Neural crest cell (in vitro differentiated cells): ENCODE results near the gene FAM171A1. TPM values are rescaled to one million over a fixed set of nuclear protein-coding genes. Genes with fewer than 3 reads are reported as not detected.

Source experiments
- DNase-seq: peaks from one replicate; pipeline ENCODE4 v3.0.0; 2021; ENCODE audit warnings: low read depth, mixed read lengths, low spot score
- H3K27ac Mint-ChIP-seq: one replicate; pipeline ENCODE4 v1.8.0; 2021; ENCODE audit warnings: mild to moderate bottlenecking, mixed read lengths; ENCODE audit not compliant: unreplicated experiment
- H3K27me3 Mint-ChIP-seq: 2 replicates; pipeline ENCODE4 v1.8.0; 2021; ENCODE audit warnings: low read depth, mild to moderate bottlenecking, mixed read lengths
- H3K36me3 Mint-ChIP-seq: 2 replicates; pipeline ENCODE4 v1.8.0; 2021; ENCODE audit warnings: low read depth, mild to moderate bottlenecking, mixed read lengths
- H3K4me1 Mint-ChIP-seq: 2 replicates; pipeline ENCODE4 v1.8.0; 2021; ENCODE audit warnings: mixed read lengths
- H3K4me3 Mint-ChIP-seq: one replicate; pipeline ENCODE4 v1.8.0; 2021; ENCODE audit warnings: mild to moderate bottlenecking, mixed read lengths
- H3K9me3 Mint-ChIP-seq: 2 replicates; pipeline ENCODE4 v1.8.0; 2021; ENCODE audit warnings: mixed read lengths
- total RNA-seq: library from RNA; stranded (reverse); gene quantifications from 2 replicates; pipeline ENCODE4 v1.2.1, GENCODE V29; 2021
- TF ChIP-seq, protein P1 (sequence below): fragments of 200-600 bp; sonication (generic); conservative IDR thresholded peaks from 2 replicates; pipeline ENCODE4 v1.5.0; 2021; ENCODE audit warnings: antibody characterized with exemption, mild to moderate bottlenecking

Gene FAM171A1
- total RNA-seq, 1 donor from 2014 or later = 64.2 TPM

- Mint-ChIP-seq H3K4me1 (no peaks in the 10 kb centered on the region), H3K27me3 (no peaks in the 10 kb centered on the region), H3K4me3 (no peak overlapping the region), H3K9me3 (no peaks in the 10 kb centered on the region), H3K36me3 (peaks cover 9% of the 10 kb centered on the region), H3K27ac (no peak overlapping the region)
- no peak for DNase-seq
- TF ChIP-seq, protein P1, sequence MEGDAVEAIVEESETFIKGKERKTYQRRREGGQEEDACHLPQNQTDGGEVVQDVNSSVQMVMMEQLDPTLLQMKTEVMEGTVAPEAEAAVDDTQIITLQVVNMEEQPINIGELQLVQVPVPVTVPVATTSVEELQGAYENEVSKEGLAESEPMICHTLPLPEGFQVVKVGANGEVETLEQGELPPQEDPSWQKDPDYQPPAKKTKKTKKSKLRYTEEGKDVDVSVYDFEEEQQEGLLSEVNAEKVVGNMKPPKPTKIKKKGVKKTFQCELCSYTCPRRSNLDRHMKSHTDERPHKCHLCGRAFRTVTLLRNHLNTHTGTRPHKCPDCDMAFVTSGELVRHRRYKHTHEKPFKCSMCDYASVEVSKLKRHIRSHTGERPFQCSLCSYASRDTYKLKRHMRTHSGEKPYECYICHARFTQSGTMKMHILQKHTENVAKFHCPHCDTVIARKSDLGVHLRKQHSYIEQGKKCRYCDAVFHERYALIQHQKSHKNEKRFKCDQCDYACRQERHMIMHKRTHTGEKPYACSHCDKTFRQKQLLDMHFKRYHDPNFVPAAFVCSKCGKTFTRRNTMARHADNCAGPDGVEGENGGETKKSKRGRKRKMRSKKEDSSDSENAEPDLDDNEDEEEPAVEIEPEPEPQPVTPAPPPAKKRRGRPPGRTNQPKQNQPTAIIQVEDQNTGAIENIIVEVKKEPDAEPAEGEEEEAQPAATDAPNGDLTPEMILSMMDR = no peak
Measured at GRCh38 chr10:15201589-15202300, 169.3 kb downstream of the FAM171A1 start.

DNA sequence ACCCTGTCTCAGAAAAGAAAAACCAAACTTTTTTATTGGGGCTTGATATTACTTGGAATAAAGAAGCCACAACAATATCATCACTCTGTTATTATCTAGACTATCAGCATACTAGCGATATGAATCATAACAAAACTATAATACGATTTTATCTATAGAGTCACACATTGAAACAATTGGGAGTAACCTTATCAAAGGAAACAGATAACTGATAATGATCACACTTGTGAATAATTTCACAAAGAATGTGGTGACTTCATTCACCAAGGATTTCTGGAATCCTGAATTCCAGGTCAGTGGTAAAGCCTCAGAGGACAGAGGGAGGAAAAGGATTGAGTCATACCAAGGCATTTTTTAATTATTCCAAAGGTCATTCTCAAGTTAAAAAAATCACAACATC, 170.5 kb downstream of the FAM171A1 start:
- peaks cover 7% of the 10 kb centered on the region for H3K36me3 Mint-ChIP-seq

DNA sequence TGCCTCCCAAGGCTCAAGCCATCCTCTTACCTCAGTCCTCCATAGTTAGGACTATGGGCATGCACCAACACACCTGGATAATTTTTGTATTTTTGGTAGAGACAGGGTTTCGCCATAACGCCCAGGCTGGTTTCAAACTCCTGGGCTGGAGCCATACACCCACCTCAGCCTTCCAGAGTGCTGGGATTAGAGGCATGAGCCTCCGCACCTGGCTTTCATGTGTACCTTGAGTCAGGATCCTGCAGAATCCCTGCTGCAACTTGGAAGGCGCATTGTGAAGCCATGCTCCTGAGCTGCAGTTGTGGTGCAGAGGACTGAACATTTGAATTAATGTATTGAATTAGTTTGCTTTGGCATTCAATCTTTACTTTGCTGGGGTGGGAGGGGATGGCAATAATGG, 173.2 kb downstream of the FAM171A1 start:
- H3K9me3 Mint-ChIP-seq = no peaks in the 10 kb centered on the region
- TF ChIP-seq, protein P1 = no peak
- no peak for DNase-seq
- no peak overlapping the region for H3K27ac Mint-ChIP-seq
- H3K36me3 Mint-ChIP-seq = peaks cover 3% of the 10 kb centered on the region
- peaks cover 6% of the 10 kb centered on the region for H3K4me1 Mint-ChIP-seq
- no peaks in the 10 kb centered on the region for H3K27me3 Mint-ChIP-seq
- H3K4me3 Mint-ChIP-seq = no peak overlapping the region

More for the DNA sequence above, 170.5 kb downstream of the FAM171A1 start:
- Mint-ChIP-seq H3K4me1 (no peaks in the 10 kb centered on the region), H3K27me3 (no peaks in the 10 kb centered on the region), H3K9me3 (no peaks in the 10 kb centered on the region), H3K4me3 (no peak overlapping the region), H3K27ac (no peak overlapping the region)
- TF ChIP-seq, protein P1 = no peak
- no peak for DNase-seq

GRCh38 chr10:15197276-15197675, 173.8 kb downstream of the FAM171A1 start:
- H3K27ac Mint-ChIP-seq = no peak overlapping the region
- no peaks in the 10 kb centered on the region for H3K27me3 Mint-ChIP-seq
- TF ChIP-seq, protein P1 = no peak
- H3K36me3 Mint-ChIP-seq = peaks cover 3% of the 10 kb centered on the region
- no peak for DNase-seq
- no peaks in the 10 kb centered on the region for H3K9me3 Mint-ChIP-seq
- H3K4me3 Mint-ChIP-seq = no peak overlapping the region
- H3K4me1 Mint-ChIP-seq = peaks cover 12% of the 10 kb centered on the region

- Mint-ChIP-seq H3K27ac (no peak overlapping the region), H3K27me3 (no peaks in the 10 kb centered on the region), H3K4me1 (peaks cover 12% of the 10 kb centered on the region), H3K4me3 (no peak overlapping the region), H3K36me3 (peaks cover 3% of the 10 kb centered on the region), H3K9me3 (no peaks in the 10 kb centered on the region)
- TF ChIP-seq, protein P1 = no peak
- DNase-seq = no peak
Measured at GRCh38 chr10:15196021-15196834, 174.9 kb downstream of the FAM171A1 start.
